HepG2 (cell line): ENCODE data around the gene TMEM151A. TPM values are rescaled to one million over a fixed set of nuclear protein-coding genes. Genes with fewer than 3 reads are reported as not detected.
A peak's percentile ranks its signal among the peaks of the same experiment; 100 is the strongest.

Experiments used
- ADNP ChIP-seq: sonication (generic); formaldehyde crosslinking; IDR thresholded peaks from 2 replicates; pipeline ENCODE4 v1.4.0; 2020; ENCODE audit warnings: missing genetic modification reagents
- ATF7 ChIP-seq, 2 experiments: fragments of 450-650 bp in 1 of 2; sonication (generic) in 1 of 2; formaldehyde crosslinking in 1 of 2; IDR thresholded peaks; 2 replicates each; pipeline versions ENCODE4 v1.4.0 to v1.6.1; 2016 to 2020; ENCODE audit warnings: antibody characterized with exemption in 1 of 2, mild to moderate bottlenecking in 1 of 2, missing genetic modification reagents in 1 of 2
- CENPX ChIP-seq: sonication (generic); formaldehyde crosslinking; IDR thresholded peaks from 2 replicates; pipeline ENCODE4 v1.9.0; 2021; ENCODE audit warnings: mild to moderate bottlenecking, missing genetic modification reagents, moderate library complexity
- GABPB1 ChIP-seq: IDR thresholded peaks from 2 replicates; pipeline ENCODE4 v1.6.1; 2016; ENCODE audit warnings: mild to moderate bottlenecking, missing genetic modification reagents, moderate library complexity, missing compliant biosample characterization
- GLMP ChIP-seq: sonication (generic); formaldehyde crosslinking; IDR thresholded peaks from 2 replicates; pipeline ENCODE4 v1.9.0; 2021; ENCODE audit warnings: missing genetic modification reagents, mild to moderate bottlenecking, borderline replicate concordance
- GPN1 ChIP-seq: sonication (generic); formaldehyde crosslinking; IDR thresholded peaks from 2 replicates; pipeline ENCODE4 v1.5.1; 2020; ENCODE audit warnings: missing genetic modification reagents, borderline replicate concordance
- HDAC1 ChIP-seq: sonication (generic); formaldehyde crosslinking; IDR thresholded peaks from 2 replicates; pipeline ENCODE4 v1.5.1; 2020; ENCODE audit warnings: mild to moderate bottlenecking, missing genetic modification reagents
- KAT8 ChIP-seq: IDR thresholded peaks from 2 replicates; pipeline ENCODE4 v1.6.1; 2016; ENCODE audit warnings: missing genetic modification reagents, missing compliant biosample characterization
- MAFK ChIP-seq, 2 experiments: IDR thresholded peaks in 1 of 2; conservative IDR thresholded peaks in 1 of 2; 2 replicates each; pipeline ENCODE4 v1.6.1; 2011; ENCODE audit warnings: improper control_type of control experiment in 2 of 2, low read length in 2 of 2
- NFKBIZ ChIP-seq: IDR thresholded peaks from 2 replicates; pipeline ENCODE4 v1.6.1; 2018; ENCODE audit warnings: missing genetic modification reagents, missing compliant biosample characterization
- ONECUT2 ChIP-seq: sonication (generic); formaldehyde crosslinking; IDR thresholded peaks from 2 replicates; pipeline ENCODE4 v1.4.0; 2020; ENCODE audit warnings: missing genetic modification reagents
- SAFB2 ChIP-seq: sonication (generic); formaldehyde crosslinking; IDR thresholded peaks from 2 replicates; pipeline ENCODE4 v1.5.1; 2020; ENCODE audit warnings: missing genetic modification reagents, low read depth, mild to moderate bottlenecking, borderline replicate concordance
- SYNCRIP ChIP-seq: fragments of 200-400 bp; formaldehyde crosslinking; IDR thresholded peaks from 2 replicates; pipeline ENCODE4 v1.6.1; 2018; ENCODE audit warnings: mild to moderate bottlenecking, low read depth, low read length; ENCODE audit not compliant: insufficient read depth
- TBP ChIP-seq: sonication (generic); formaldehyde crosslinking; IDR thresholded peaks from 2 replicates; pipeline ENCODE4 v1.5.0; 2020; ENCODE audit warnings: missing genetic modification reagents
- ZBTB39 ChIP-seq: sonication (generic); formaldehyde crosslinking; IDR thresholded peaks from 2 replicates; pipeline ENCODE4 v1.5.0; 2020; ENCODE audit warnings: missing genetic modification reagents
- ZFP36 ChIP-seq: fragments of 150-350 bp; IDR thresholded peaks from 2 replicates; pipeline ENCODE4 v1.6.1; 2018; ENCODE audit warnings: borderline replicate concordance, low read length, low read depth; ENCODE audit not compliant: partially characterized antibody
- ZNF256 ChIP-seq: sonication (generic); formaldehyde crosslinking; conservative IDR thresholded peaks from 2 replicates; pipeline ENCODE4 v1.4.0; 2020; ENCODE audit warnings: missing genetic modification reagents
- ZNF546 ChIP-seq: sonication (generic); formaldehyde crosslinking; conservative IDR thresholded peaks from 2 replicates; pipeline ENCODE4 v1.8.1; 2023; ENCODE audit warnings: mild to moderate bottlenecking, missing genetic modification reagents
- ZNF710 ChIP-seq: sonication (generic); formaldehyde crosslinking; IDR thresholded peaks from 2 replicates; pipeline ENCODE4 v1.5.0; 2020; ENCODE audit warnings: mild to moderate bottlenecking, missing genetic modification reagents, borderline replicate concordance
- ZNF790 ChIP-seq: sonication (generic); formaldehyde crosslinking; IDR thresholded peaks from 2 replicates; pipeline ENCODE4 v1.8.0; 2022; ENCODE audit warnings: missing genetic modification reagents, mild to moderate bottlenecking, borderline replicate concordance
- polyA plus RNA-seq, 8 experiments: library from polyadenylated mRNA; depleted of rRNA in 3 of 8; stranded (reverse) in 7 of 8; unstranded in 1 of 8; fragments of >200 nt; fragmentation: Illumina TruSeq in 4 of 8; extraction: Trizol in 4 of 8; gene quantifications; 2 replicates each; pipeline versions ENCODE4 v1.2.1 to v1.2.3, GENCODE V29; 2011 to 2016; ENCODE audit warnings: low read depth in 4 of 8, missing spikeins in 1 of 8, mixed read lengths in 1 of 8; ENCODE audit not compliant: insufficient read depth in 1 of 8
- total RNA-seq, 5 experiments: library from RNA; depleted of rRNA; stranded (reverse); fragments of >200 nt; fragmentation: Illumina TruSeq; extraction: Trizol; gene quantifications; 2 replicates each; pipeline ENCODE4 v1.2.3, GENCODE V29; 2016; ENCODE audit warnings: low read depth in 1 of 5
- TF ChIP-seq, protein P1 (sequence below): sonication (generic); formaldehyde crosslinking; IDR thresholded peaks from 2 replicates; pipeline ENCODE4 v1.4.0; 2020; ENCODE audit warnings: missing genetic modification reagents

The TMEM151A gene
- total and polyA plus RNA-seq, 2 of the 13 experiments (the other 11 are each of a cell fraction or from before 2014, with no cell fraction given): 0.18 to 0.33 TPM

DNA sequence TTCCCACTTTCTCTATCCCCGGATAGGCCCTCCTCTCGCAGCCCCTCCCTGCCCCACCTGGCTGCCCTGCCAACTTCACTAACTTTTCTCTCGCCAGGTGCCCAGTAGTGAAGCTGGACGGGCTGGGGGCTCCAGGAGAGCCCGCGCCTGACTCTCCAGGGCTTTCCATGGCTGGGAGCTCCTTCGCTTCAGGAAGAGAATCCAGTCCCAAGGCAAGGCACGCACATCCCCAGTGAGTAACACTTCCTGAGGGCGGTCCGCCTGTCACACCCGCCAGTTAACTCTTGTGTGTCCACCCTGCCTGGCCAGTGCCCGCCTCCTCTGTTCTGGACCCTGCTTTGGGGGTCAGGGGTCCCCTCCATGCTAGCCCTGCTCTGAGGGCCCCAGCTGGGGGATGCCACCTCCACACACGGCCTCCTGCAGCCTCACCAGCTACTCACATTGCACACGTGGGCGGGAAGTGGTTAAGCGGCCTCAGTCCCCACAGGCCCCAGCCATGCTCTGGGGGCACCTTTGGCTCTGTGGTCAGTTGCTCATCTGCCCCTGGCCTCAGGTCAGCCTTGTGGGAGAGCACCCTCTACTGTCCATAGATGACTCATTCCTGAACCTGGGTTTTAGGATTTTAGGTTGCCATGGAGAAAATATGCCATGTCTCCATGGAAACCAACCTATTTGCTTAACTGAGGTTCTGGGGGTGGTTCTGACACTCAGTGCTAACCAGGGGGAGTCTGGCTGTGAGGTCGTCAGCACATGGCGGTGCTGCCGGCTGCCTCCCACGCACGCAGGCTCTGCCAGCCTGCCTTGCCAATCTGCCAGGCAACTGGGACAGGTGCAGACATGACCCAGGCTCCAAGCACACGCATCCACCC is 44.8 kb downstream of the TMEM151A start, which contains the start of gene RIN1 (continued):
- no peak for TF ChIP-seq ZNF790
- no peak for TF ChIP-seq CENPX
- no peak for TF ChIP-seq ONECUT2 (CRISPR knock-in tag)
- no peak for TF ChIP-seq GPN1 (CRISPR knock-in tag)
- no peak for TF ChIP-seq GLMP
- TF ChIP-seq GABPB1 (CRISPR knock-in tag): peak; percentile 81
- no peak for TF ChIP-seq MAFK (conservative IDR thresholded peaks at IDR 0.05 in 1 of 2, IDR thresholded peaks at IDR 0.05 in 1 of 2; ENCODE audit: low read length in 2 of 2)
- no peak for TF ChIP-seq SYNCRIP
- TF ChIP-seq, protein P1, sequence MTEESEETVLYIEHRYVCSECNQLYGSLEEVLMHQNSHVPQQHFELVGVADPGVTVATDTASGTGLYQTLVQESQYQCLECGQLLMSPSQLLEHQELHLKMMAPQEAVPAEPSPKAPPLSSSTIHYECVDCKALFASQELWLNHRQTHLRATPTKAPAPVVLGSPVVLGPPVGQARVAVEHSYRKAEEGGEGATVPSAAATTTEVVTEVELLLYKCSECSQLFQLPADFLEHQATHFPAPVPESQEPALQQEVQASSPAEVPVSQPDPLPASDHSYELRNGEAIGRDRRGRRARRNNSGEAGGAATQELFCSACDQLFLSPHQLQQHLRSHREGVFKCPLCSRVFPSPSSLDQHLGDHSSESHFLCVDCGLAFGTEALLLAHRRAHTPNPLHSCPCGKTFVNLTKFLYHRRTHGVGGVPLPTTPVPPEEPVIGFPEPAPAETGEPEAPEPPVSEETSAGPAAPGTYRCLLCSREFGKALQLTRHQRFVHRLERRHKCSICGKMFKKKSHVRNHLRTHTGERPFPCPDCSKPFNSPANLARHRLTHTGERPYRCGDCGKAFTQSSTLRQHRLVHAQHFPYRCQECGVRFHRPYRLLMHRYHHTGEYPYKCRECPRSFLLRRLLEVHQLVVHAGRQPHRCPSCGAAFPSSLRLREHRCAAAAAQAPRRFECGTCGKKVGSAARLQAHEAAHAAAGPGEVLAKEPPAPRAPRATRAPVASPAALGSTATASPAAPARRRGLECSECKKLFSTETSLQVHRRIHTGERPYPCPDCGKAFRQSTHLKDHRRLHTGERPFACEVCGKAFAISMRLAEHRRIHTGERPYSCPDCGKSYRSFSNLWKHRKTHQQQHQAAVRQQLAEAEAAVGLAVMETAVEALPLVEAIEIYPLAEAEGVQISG (CRISPR knock-in tag): peak; percentile 90
- no peak for TF ChIP-seq TBP (CRISPR knock-in tag)
- TF ChIP-seq ATF7 (IDR thresholded peaks at IDR 0.05): no peak
- no peak for TF ChIP-seq ATF7 (CRISPR knock-in tag; IDR thresholded peaks at IDR 0.05)
- peak; percentile 80; the same call in 1 of the 2 replicates for TF ChIP-seq ZNF710 (CRISPR knock-in tag)
- peak; percentile 40; the same call in 1 of the 2 replicates for TF ChIP-seq NFKBIZ (CRISPR knock-in tag)
- TF ChIP-seq ZNF256: no peak
- 0 out of 2 replicates have a peak, but pooled peaks have one; percentile 63 for TF ChIP-seq ZBTB39 (CRISPR knock-in tag)
- TF ChIP-seq KAT8 (CRISPR knock-in tag): peak; percentile 63
- no peak for TF ChIP-seq ZFP36
- no peak for TF ChIP-seq ADNP (CRISPR knock-in tag)
- TF ChIP-seq ZNF546 (CRISPR knock-in tag): peak; percentile 86
- TF ChIP-seq HDAC1 (CRISPR knock-in tag): peak; percentile 98
- peak; percentile 69; the same call in 1 of the 2 replicates for TF ChIP-seq SAFB2 (CRISPR knock-in tag)
